HUES48 (cell line): ENCODE results near the gene AK6.
"Not testable (repeated sequence)": the region's sequence is repeated elsewhere in the genome, so short reads cannot be mapped to it uniquely, and the experiment has no call there.

Experiments
- H3K27ac ChIP-seq: one replicate; pipeline ENCODE4 v1.7.0; 2013; ENCODE audit warnings: low read depth, low read length, inconsistent platforms
- H3K27me3 ChIP-seq: 2 replicates; pipeline ENCODE4 v1.6.1; 2013; ENCODE audit warnings: mild to moderate bottlenecking, low read length; ENCODE audit not compliant: control insufficient read depth, insufficient read depth
- H3K36me3 ChIP-seq: 2 replicates; pipeline ENCODE4 v1.6.1; 2013; ENCODE audit warnings: low read length; ENCODE audit not compliant: control insufficient read depth, insufficient read depth
- H3K4me1 ChIP-seq: 2 replicates; pipeline ENCODE4 v1.6.1; 2013; ENCODE audit warnings: mild to moderate bottlenecking, low read length; ENCODE audit not compliant: control insufficient read depth, insufficient read depth
- H3K4me3 ChIP-seq: 2 replicates; pipeline ENCODE4 v1.5.1; 2013; ENCODE audit warnings: mild to moderate bottlenecking, low read depth, low read length
- H3K9ac ChIP-seq: 2 replicates; pipeline ENCODE4 v1.6.1; 2013; ENCODE audit warnings: mild to moderate bottlenecking, low read depth, low read length, moderate library complexity
- H3K9me3 ChIP-seq: 2 replicates; pipeline ENCODE4 v1.6.1; 2013; ENCODE audit warnings: low read length; ENCODE audit not compliant: control insufficient read depth, insufficient read depth

Gene AK6

GRCh38 chr5:69335341-69335935 is 33.9 kb downstream of the AK6 start:
- Histone ChIP-seq H3K9me3 (no peaks in the 10 kb centered on the region), H3K36me3 (no peaks in the 10 kb centered on the region), H3K4me1 (peaks cover 9% of the 10 kb centered on the region; the same call in 1 of the 2 replicates), H3K27ac (no peak overlapping the region), H3K9ac (no peak overlapping the region), H3K4me3 (no peak overlapping the region), H3K27me3 (no peaks in the 10 kb centered on the region; the same call in 1 of the 2 replicates)

GRCh38 chr5:69334793-69335268 is 34.5 kb downstream of the AK6 start:
- Histone ChIP-seq H3K27ac (no peak overlapping the region), H3K9ac (no peak overlapping the region), H3K4me1 (peaks cover 9% of the 10 kb centered on the region; the same call in 1 of the 2 replicates), H3K36me3 (no peaks in the 10 kb centered on the region), H3K9me3 (no peaks in the 10 kb centered on the region), H3K27me3 (no peaks in the 10 kb centered on the region; the same call in 1 of the 2 replicates), H3K4me3 (no peak overlapping the region)

- H3K4me1 ChIP-seq, H3K36me3 ChIP-seq, H3K9ac ChIP-seq, H3K27me3 ChIP-seq, H3K9me3 ChIP-seq, H3K4me3 ChIP-seq, H3K27ac ChIP-seq: not testable (repeated sequence)
These were observed 35.5 kb downstream of the AK6 start for GRCh38 chr5:69333668-69334315.

GRCh38 chr5:69331528-69332445 is 37.5 kb downstream of the AK6 start:
- H3K9ac ChIP-seq = 0 out of 2 replicates have a peak overlapping the region, but pooled peaks have one; percentile 35
- H3K36me3 ChIP-seq = no peaks in the 10 kb centered on the region
- H3K4me1 ChIP-seq = peaks cover 9% of the 10 kb centered on the region; the same call in 1 of the 2 replicates
- no peaks in the 10 kb centered on the region for H3K9me3 ChIP-seq
- no peaks in the 10 kb centered on the region; the same call in 1 of the 2 replicates for H3K27me3 ChIP-seq
- H3K4me3 ChIP-seq = peak overlapping the region; percentile 58
- peak overlapping the region; percentile 56 for H3K27ac ChIP-seq

- no peaks in the 10 kb centered on the region for H3K9me3 ChIP-seq
- H3K27ac ChIP-seq = no peak overlapping the region
- no peaks in the 10 kb centered on the region for H3K27me3 ChIP-seq
- H3K4me1 ChIP-seq = peaks cover 9% of the 10 kb centered on the region; the same call in 1 of the 2 replicates
- H3K4me3 ChIP-seq = no peak overlapping the region
- no peaks in the 10 kb centered on the region for H3K36me3 ChIP-seq
- no peak overlapping the region for H3K9ac ChIP-seq
These were observed 39.3 kb downstream of the AK6 start for GRCh38 chr5:69329905-69330489.

GRCh38 chr5:69326365-69326764 is 43.0 kb downstream of the AK6 start:
- Histone ChIP-seq H3K9me3 (no peaks in the 10 kb centered on the region), H3K4me1 (no peaks in the 10 kb centered on the region), H3K36me3 (no peaks in the 10 kb centered on the region), H3K27me3 (no peaks in the 10 kb centered on the region), H3K9ac (no peak overlapping the region), H3K27ac (no peak overlapping the region), H3K4me3 (no peak overlapping the region)

GRCh38 chr5:69317391-69317790 is 51.9 kb downstream of the AK6 start:
- no peaks in the 10 kb centered on the region for H3K36me3 ChIP-seq
- H3K27ac ChIP-seq = no peak overlapping the region
- H3K4me3 ChIP-seq = no peak overlapping the region
- H3K9me3 ChIP-seq = no peaks in the 10 kb centered on the region
- no peaks in the 10 kb centered on the region for H3K27me3 ChIP-seq
- no peak overlapping the region for H3K9ac ChIP-seq
- H3K4me1 ChIP-seq = no peaks in the 10 kb centered on the region

GRCh38 chr5:69315972-69316371 is 53.3 kb downstream of the AK6 start:
- Histone ChIP-seq H3K4me3 (no peak overlapping the region), H3K27me3 (no peaks in the 10 kb centered on the region), H3K4me1 (no peaks in the 10 kb centered on the region), H3K9ac (no peak overlapping the region), H3K27ac (no peak overlapping the region), H3K9me3 (no peaks in the 10 kb centered on the region), H3K36me3 (no peaks in the 10 kb centered on the region)

GRCh38 chr5:69313428-69313827 is 55.9 kb downstream of the AK6 start:
- no peaks in the 10 kb centered on the region for H3K27me3 ChIP-seq
- no peak overlapping the region for H3K9ac ChIP-seq
- H3K4me1 ChIP-seq = no peaks in the 10 kb centered on the region
- H3K36me3 ChIP-seq = no peaks in the 10 kb centered on the region
- H3K9me3 ChIP-seq = 0 out of 2 replicates have a peak, but pooled peaks cover 5% of the 10 kb centered on the region
- no peak overlapping the region for H3K4me3 ChIP-seq
- no peak overlapping the region for H3K27ac ChIP-seq

- no peak overlapping the region for H3K27ac ChIP-seq
These were observed 56.7 kb downstream of the AK6 start for GRCh38 chr5:69312459-69313160.

More at GRCh38 chr5:69312459-69313160, 56.7 kb downstream of the AK6 start:
- Histone ChIP-seq H3K27me3 (no peaks in the 10 kb centered on the region), H3K9me3 (0 out of 2 replicates have a peak, but pooled peaks cover 5% of the 10 kb centered on the region), H3K9ac (no peak overlapping the region), H3K4me1 (no peaks in the 10 kb centered on the region), H3K4me3 (no peak overlapping the region), H3K36me3 (no peaks in the 10 kb centered on the region)
